Glomerular visceral epithelial cell (primary cell): ENCODE data around the gene EPB41.
"Not testable (repeated sequence)": the region's sequence is repeated elsewhere in the genome, so short reads cannot be mapped to it uniquely, and the experiment has no call there.

Experiments used
- DNase-seq: peaks from one replicate; pipeline ENCODE4 v3.0.0-alpha.2; 2016; ENCODE audit errors: extremely low spot score

EPB41 gene

DNA sequence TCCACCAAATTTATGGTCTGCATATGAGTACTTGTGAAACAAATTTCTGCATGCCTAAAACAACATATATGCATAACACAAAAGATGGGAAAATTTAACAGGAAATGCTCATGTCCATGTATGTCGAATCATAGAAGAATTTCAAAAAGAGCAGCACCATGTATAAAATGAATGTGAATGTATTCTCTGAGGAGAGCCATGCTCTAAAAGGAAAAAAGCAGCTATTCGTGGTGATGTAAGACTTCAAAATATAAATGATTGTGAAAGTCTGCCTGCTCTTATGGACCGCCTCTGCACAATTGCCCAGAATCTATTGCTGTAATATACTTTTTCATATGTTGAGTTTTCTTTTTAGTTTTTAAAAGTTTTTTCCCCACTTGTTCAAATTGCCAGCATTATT is 66.8 kb downstream of the EPB41 start:
- no peak for DNase-seq

DNA sequence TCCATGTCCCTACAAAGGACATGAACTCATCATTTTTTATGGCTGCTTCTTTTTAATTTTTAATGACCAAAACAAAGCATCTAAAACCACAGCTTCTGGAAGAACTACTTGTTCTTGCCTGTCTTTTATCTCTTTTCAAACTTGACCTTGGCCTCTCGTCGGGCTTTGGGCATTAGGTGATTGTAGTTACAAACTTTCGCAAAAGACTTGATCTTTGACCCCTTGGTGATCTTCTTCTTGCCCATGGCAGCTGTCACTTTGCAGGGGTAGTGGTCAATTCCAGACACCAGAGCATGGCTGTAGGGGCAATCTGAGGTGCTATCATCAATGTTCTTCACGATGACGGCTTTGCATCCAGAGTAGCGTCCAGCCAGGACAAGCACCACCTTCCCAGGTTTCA is 67.8 kb downstream of the EPB41 start:
- DNase-seq: no peak

DNA sequence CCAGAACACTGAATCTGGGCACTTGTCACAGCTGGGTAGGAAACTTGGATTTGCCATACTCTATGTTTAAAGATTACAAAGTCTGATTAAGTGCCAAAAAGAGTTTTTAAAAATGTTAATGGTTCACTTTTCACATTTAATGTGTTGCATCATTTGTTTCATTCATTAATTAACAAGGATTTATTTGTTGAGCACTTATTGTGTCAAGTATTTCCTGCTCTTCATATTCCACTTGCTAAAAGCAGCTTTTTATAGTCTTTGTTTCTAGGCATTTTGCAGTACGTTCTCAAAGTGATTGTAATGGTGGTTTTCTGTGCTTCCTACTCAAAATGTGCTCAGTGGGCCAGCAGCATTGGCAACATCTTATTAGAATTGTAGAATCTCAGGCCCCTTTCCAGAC is 68.7 kb downstream of the EPB41 start:
- no peak for DNase-seq

DNA sequence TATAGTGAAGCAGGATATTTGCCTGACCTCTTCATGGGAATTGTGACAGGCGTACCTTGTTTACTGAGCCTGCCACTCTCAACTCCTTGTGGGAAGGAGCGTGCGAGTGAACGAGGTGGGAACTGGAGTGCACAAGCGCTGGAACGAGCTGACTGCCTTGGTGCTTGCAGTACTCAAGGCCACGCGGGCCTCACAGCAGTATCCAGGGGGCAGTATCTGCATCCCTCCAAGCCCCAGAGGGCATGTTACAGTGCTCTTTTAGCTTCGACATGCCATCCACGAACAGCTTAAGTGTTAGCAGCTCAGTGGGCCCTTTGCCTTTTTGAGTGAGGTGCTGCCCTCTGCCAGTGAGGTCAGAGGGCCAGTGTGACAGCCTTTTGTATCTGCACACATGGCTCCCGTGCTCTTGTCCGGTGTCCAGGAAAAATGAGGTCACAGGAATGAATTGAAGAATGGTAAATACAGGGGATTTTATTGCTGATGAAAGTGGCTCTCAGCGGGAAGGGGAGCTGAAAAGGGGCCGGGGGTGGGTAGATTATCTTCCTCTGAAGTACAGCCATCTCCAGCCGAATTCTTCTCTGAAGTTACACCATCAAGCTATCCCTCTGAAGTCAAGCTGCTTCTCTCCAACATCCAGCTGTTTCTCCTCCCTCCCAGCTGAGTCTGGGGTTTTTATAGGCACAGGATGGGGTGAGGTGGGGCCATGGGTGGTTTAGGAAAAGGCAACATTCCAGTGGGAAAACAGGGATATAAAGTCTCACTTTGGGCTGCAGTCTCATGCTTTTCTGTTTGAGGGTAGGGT is 69.3 kb downstream of the EPB41 start:
- no peak for DNase-seq

DNA sequence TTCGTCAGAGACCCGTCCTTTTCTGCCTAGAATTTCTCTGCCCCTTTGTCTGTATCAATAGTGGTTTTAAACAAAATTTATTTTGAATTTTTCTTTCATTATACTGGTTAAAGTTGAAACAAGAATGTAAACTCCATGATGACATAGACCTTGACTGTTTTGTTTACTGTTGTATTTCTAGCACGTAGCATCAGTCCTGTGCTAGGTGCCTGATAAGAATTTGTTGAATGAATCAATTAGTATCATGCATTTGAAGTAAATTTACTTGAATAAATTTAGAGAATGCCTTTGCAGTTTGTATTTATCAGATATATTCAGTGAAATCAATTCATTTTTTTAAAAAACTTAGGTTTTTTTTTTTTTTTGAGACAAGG is 69.9 kb downstream of the EPB41 start:
- no peak for DNase-seq

DNA sequence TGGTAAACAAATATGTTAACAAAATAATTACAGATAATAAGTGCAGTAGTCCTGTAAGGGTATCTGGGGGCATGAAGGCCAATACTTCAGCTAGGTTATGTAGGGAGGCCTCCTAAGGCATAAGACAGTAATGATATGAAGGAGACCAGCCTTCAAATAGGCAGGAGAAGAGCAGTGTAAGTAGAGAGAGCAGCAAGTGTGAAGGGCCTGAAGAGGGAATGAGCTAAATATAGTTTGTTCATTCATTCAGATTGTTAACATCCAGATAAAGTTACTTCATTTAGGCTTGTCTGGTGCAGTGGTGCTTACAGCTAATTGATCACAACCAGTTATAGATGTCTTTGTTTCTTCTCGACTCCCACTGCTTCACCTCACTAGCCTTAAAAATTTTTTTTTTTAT is 71.1 kb downstream of the EPB41 start:
- no peak for DNase-seq

DNA sequence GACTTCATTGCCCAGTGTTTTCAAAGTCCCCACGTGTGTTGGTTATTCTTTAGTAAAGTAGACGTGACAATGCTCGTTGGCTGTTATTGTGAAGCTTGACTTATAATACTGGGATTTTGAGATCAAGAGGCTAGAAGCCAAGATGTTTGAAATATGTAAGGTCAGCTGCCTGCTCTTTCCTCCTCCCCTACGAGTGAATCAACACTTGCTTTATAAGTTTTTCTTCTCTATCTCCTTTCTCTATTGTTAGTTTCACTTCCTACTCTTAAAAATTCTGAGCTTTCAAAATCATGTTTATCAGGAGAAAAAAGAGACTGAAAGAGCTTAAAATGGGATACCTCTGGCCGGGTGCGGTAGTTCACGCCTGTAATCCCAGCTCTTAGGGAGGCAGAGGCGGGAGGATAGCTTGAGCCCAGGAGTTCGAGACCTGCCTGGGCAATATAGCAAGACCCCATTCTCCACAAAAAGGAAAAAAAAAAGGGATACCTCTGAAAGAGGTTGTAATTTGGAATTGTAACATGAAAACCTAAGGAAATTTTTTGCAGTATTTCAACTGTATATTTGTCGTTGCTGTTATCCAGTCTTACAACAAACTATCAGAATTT is 72.0 kb downstream of the EPB41 start:
- DNase-seq: no peak

DNA sequence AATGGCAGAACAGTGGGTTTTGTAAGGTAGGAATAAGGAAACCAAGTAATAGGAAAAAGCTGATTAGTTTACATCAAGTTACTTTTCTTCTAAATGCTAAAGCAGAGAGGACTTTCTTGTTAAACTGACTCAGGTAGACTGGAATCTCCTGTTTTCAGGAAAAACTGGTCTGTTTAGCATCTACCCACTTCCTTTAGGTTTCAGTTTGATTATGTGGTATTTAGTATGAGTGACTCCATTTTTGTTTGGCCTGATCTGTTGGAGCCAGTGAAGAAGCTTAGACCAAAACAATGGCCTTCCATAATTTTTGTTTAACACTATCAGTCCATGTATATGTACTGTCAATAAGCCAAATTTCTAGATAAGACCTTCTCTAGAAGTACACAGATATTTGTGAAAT is 88.4 kb downstream of the EPB41 start:
- DNase-seq: no peak

DNA sequence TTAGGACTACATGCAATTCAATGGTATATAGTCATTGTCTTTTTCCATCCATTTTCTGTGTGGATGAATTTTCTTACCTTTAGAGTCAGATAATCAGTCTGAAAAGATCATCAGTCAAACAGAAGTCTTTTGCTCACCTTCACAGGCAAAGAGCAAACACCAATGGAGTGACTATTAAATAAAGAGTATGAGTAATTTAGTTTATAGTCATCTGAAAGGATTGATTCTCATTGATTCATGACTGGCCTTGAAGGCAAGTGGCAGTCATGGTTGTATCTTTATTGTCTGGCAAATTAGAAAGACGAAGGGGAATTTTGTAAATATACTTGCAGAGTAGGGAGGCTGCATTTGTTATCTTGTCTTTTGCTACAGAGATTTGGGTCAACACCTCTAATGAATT is 89.9 kb downstream of the EPB41 start:
- no peak for DNase-seq

DNA sequence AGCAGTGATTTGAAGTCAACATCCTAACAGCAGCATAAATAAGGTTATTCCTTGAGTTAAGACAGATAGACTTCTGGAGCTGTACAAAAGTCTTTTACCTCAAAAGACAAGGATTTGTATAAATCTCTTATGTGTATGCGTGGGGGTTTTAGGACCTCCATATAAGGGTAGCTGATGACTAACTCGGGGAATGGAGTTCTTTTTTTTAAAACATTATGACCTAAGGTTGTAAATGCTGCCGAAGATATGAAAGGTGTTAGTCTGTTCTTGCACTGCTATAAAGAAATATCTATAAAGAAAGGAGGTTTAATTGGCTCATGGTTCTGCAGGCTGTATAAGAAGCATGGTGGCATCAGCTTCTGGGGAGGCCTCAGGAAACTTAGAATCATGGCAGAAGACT is 90.4 kb downstream of the EPB41 start:
- DNase-seq: no peak

DNA sequence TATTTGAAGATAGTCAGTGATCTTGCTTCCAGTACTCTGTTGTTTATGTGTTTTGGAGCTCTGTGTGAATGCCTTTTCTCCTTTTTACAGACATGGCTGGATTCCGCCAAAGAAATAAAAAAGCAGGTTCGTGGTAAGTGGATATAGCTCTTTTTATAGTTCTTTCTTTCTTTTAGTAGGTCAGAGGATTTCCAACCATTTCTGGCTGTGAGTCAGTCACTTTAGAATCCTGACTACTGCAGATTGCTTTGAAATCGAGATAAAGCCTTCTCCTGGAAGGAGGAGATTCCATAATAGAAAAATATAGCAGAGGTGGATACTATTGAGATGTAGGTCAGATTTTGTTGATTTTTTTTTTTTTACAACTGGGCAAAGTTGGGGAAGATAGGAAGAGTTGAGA is 97.4 kb downstream of the EPB41 start:
- DNase-seq: no peak

DNA sequence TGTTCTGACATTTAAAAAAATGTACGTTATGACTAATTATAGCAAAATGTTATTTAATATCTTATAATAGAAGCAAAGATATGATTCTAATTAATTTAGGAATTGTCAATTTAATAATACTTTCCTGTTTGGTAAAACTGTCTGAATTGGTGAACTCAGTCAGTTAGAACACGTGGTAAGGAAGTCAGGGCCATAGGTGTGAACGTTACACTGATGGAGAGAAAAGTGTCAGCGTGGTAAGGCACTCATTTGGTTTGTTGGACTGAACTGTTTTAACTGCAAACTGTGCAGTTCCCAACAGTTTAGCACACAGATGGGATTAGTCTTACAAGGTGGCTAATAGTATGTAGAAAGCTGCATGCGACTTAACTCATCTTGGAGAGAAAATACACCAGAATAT is 102.9 kb downstream of the EPB41 start:
- DNase-seq: no peak

DNA sequence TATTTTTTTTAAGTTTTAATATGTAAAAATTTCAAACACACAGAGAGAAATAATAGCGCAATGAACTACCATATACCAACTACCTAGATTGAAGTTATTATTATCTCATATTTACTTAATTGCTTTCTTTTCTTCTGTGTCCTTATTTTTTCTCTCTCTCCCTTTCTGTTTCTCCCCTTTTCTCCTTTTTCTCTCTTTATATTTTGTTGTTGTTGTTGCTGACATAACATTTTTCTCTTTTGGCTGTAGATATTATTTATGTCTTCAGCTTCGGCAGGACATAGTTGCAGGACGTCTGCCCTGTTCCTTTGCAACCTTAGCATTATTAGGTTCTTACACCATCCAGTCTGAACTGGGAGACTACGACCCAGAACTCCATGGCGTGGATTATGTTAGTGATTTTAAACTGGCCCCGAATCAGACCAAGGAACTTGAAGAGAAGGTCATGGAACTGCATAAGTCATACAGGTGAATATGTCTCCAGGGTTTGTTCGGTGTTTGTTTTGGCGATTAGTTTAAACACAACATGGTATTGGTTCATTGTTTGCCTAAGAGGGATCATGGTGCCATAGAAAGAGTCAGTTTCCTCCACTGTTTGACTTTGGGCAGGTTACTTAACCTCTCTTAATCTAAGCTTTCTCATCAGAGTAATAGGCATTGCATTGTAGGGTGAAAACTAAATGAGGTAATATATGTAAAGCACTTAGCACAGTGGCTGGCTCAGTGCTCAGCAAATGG is 103.8 kb downstream of the EPB41 start:
- no peak for DNase-seq

DNA sequence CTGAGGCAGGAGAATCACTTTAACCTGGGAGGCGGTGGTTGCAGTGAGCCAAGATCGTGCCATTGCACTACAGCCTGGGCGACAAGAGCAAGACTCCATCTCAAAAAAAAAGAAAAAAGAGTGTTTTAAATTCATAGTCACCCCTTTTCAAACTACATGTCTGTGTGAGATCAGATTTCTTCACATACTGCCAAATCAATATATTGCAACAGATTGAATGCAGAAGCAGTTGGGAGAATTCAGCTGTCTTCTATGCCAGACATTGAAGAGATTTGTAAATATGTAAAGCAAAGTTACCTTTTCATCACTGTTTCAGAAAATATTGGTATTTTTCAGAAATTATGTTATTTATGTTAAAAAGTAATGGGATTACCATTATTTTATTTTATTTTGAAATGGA is 108.3 kb downstream of the EPB41 start:
- DNase-seq: no peak

DNA sequence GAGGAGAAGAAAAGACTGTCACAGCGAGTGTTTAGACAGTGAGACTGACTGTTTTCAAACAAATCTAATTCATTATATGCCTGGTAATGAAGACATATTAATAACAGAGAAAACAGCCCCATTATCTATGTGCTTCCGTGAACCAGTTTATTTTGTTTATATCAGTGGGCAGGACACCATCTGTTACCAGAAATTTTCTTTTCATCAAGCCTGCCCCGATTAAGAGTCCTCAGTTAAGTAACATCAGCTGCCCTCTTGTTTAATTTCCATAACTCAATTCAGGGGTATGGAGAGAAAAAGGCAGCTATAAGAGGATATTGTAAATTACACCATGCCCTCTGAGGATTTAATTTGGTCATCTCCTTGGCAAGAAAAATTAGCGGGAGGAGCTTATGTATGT is 115.3 kb downstream of the EPB41 start:
- DNase-seq: no peak

DNA sequence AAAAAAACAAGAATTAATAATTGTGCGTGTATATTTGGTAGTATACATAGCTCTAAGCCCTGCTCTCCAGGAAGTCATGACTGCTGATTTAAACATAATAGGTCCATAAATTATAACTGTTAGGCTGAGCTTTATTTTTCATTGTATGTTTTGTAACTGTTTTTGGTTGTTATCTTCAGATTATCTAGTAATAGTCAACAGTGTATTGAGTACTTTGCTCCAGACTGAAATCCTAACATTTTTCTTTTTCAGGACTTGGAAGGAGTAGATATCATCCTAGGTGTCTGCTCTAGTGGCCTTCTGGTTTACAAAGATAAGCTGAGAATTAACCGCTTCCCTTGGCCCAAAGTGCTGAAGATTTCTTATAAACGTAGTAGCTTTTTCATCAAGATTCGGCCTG is 118.5 kb downstream of the EPB41 start:
- DNase-seq: no peak

DNA sequence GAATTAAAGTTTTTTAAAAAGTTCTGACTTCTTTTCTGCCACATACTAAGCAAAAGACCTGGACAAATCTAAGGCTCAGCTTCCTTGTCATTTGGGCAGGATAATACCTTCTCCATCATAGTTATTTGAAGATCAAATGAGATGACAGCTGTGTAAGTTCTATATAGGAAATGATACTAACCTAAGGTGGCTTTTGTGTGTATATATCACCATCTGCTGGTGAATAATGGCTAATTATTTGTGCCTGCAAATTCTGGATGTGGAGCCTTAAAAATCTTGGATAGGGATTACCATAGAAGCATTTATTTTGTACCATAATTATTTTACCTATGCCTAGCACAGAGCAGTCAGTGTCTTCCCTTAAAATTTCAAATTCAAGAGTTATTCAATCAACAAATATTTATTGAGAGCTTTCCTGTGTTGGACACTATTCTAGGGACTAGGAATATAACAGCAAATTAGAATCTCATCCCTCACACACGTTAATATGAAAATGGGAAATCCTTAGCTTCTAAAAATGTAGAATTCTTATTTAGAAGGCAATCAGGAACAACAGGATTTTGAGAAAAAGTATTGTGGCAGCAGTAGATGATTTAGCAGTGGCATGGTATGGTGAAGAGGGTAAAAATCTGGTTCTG is 119.6 kb downstream of the EPB41 start:
- DNase-seq: peak; percentile 43

DNA sequence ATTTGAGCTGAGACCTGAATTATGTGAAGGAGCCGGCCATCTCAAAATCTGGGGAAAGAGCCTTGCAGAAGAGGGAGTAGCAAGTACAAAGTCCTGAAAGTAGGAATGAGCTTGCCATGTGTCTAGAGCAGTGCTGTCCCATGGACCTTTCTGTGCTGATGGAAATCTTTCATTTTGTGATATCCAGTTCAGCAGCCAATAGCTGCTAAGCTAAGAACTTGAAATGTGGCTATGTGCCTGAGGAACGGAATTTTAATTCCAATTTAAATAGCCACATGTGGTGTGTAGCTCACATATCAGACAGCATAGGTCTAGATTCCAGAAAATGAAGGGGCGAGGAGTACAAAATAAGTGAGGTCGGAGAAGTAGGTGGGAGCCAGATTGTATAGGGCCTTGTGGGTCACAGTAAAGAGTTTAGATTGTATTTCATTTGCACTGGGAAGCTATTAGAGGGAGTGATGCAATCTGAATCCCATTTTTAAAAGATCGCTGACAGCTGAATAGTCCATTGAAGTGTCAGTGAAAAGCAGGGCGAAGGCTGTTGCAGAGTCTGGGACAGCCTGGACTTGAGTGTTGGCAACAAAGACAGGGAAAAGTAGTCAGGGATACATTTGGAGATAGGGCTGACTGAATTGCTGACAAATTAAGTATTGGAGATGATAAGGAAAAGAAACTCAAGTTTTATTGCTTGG is 129.1 kb downstream of the EPB41 start:
- DNase-seq: no peak

DNA sequence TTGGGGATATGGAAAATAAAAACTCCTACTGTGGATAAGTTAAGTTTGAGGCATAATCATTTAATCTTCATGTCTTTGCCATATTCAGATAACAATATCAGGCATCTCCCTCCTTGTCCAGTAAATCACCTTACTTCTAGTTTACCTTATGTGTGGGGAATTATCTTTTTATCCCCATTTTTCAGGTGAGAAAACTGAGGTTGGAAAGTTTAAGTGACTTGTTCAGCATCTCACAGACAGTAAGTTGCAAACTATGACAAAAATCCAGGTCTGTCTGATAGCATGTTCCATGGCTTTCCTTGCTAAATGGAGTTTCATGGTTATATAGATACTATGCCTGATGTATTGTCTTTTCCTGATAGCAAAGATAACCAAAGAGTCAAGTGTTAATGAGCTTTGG is 129.6 kb downstream of the EPB41 start:
- DNase-seq: no peak

DNA sequence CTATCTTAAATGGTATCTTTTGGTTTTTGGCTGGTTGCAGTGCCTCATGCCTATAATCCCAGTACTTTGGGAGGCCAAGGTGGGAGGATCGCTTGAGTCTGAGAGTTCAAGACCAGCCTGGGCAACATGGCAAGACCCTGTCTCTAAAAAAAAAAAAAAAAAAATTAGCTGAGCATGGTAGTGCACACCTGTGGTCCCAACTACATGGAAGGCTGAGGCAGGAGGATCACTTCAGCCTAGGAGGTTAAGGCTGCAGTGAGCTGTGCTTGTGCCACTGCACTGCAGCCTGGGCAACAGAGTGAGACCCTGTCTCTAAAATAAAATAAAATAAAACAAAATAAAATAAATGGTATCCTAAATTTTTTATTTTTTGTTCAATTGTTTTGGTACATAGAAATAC is 131.3 kb downstream of the EPB41 start:
- DNase-seq: not testable (repeated sequence)

DNA sequence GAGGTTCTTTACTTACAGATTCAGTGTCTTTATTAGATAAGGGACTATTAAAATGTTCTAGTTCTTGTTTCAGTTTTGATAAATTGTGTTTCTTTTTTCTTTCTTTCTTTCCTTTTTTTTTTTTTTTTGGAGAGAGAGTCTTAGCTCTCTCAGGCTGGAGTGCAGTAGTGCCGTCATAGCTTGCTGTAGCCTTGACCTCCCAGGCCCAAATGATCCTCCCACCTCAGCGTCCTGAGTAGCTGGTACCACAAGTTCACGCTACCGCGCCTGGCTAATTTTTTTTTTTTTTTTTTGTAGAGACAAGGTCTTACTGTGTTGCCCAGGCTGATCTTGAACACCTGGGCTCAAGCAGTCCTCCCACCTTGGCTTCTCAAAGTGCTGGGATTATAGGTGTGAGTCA is 132.8 kb downstream of the EPB41 start:
- no peak for DNase-seq

DNA sequence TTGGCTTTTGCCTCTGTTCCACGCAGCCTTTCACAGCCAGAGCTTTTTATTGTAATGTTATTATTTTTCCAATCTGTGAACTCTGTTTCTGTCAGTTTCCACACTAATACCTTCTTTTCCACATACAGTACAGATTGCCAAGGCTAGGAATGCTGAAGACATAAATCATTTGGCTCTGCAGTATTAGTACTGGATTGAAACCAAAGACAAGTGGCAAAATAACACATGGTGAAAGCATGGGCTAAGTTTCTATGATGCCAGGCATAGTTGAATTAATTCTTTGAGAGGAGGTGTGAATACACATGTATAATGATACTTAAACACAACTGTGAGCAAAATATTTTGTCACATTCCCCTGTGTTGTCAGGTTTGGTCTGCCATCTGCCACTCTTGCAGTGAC is 135.8 kb downstream of the EPB41 start:
- no peak for DNase-seq
